ENCODE measurements around the gene GRID1.

GRCh38 chr10:86047588-86047987 is 319.0 kb downstream of the GRID1 start:
- no peak for TF ChIP-seq CTCF (IDR thresholded peaks at IDR 0.05; ENCODE audit: low read length)
- no peak for TF ChIP-seq EZH2 (IDR thresholded peaks at IDR 0.05; ENCODE audit: borderline replicate concordance, low read length)
